HCT116 (cell line): Measurements from ENCODE around the gene PRKCQ.

Source experiments
- ATF3 ChIP-seq: IDR thresholded peaks from 2 replicates; pipeline ENCODE4 v1.6.1; 2012
- CTCF ChIP-seq, 3 experiments: fragments of 200-600 bp in 1 of 3; sonication (generic) in 1 of 3; IDR thresholded peaks in 2 of 3; conservative IDR thresholded peaks in 1 of 3; 2 replicates each; pipeline ENCODE4 v1.5.1; 2012 to 2017; ENCODE audit warnings: low read depth in 2 of 3, low read length in 2 of 3, antibody characterized with exemption in 1 of 3, borderline replicate concordance in 1 of 3, control low read depth in 1 of 3, mild to moderate bottlenecking in 1 of 3, mixed read lengths in 1 of 3, mixed run types in 1 of 3, moderate library complexity in 1 of 3; ENCODE audit not compliant: insufficient read depth in 1 of 3
- ZFX ChIP-seq: fragments of 450-650 bp; IDR thresholded peaks from 2 replicates; pipeline ENCODE4 v1.6.1; 2017

- TF ChIP-seq CTCF (IDR thresholded peaks at IDR 0.05 in 2 of 3, conservative IDR thresholded peaks at IDR 0.05 in 1 of 3; ENCODE audit: borderline replicate concordance in 1 of 3, insufficient read depth in 1 of 3, low read depth in 2 of 3, low read length in 2 of 3), result no peak
- TF ChIP-seq ATF3, result no peak
- TF ChIP-seq ZFX, result no peak
These were observed 115.1 kb downstream of the PRKCQ start for GRCh38 chr10:6464862-6465430.
